IMR-90 (cell line): ENCODE data around the gene FUBP1. TPM values are rescaled to one million over a fixed set of nuclear protein-coding genes. Genes with fewer than 3 reads are reported as not detected.

Experiments used
- ATAC-seq: fragments of 200-7000 bp; cut with Tn5 transposase; 2 replicates; pipeline ENCODE4 v1.9.1; 2020; ENCODE audit warnings: low read depth, mild to moderate bottlenecking, moderate library complexity
- BruUV-seq: library from RNA; stranded (reverse); fragments of 400-500 nt; replicated peaks from 2 replicates; lab custom pipeline; 2021; lab: Mats Ljungman, UMichigan
- CTCF ChIA-PET: fragments of 300-600 bp; formaldehyde crosslinking; extraction: SDS; loops from one replicate; lab custom pipeline; 2021; ENCODE audit warnings: antibody characterized with exemption; lab: Yijun Ruan, JAX
- POLR2A ChIA-PET: fragments of 300-600 bp; sonication (Branson Sonifier 250); formaldehyde crosslinking; loops from one replicate; lab custom pipeline; 2022; ENCODE audit warnings: antibody characterized with exemption; ENCODE audit not compliant: unreplicated experiment; lab: Charles Lee
- DNase-seq: peaks from one replicate; pipeline ENCODE4 v3.0.0; 2013
- H2AFZ ChIP-seq: replicated peaks from 2 replicates; pipeline ENCODE3; 2013; ENCODE audit warnings: low read length, mild to moderate bottlenecking; ENCODE audit not compliant: poor library complexity
- H2AK5ac ChIP-seq: 2 replicates; pipeline ENCODE4 v1.6.1; 2013; ENCODE audit warnings: low read depth, low read length, inconsistent platforms
- H2AK9ac ChIP-seq: replicated peaks from 2 replicates; pipeline ENCODE3; 2013; ENCODE audit warnings: mild to moderate bottlenecking, low read depth, low read length, moderate library complexity; ENCODE audit not compliant: poor library complexity
- H2BK120ac ChIP-seq: 2 replicates; pipeline ENCODE4 v1.6.1; 2013; ENCODE audit warnings: low read depth, low read length, inconsistent platforms
- H2BK15ac ChIP-seq: 3 replicates; pipeline ENCODE4 v1.6.1; 2013; ENCODE audit warnings: low read depth, low read length, inconsistent platforms
- H2BK20ac ChIP-seq: 2 replicates; pipeline ENCODE4 v1.6.1; 2013; ENCODE audit warnings: low read depth, mild to moderate bottlenecking, inconsistent platforms, low read length, moderate library complexity
- H2BK5ac ChIP-seq: 2 replicates; pipeline ENCODE4 v1.6.1; 2013; ENCODE audit warnings: mild to moderate bottlenecking, low read depth, low read length, inconsistent platforms; ENCODE audit not compliant: poor library complexity, severe bottlenecking
- H3K14ac ChIP-seq: replicated peaks from 2 replicates; pipeline ENCODE4 v1.6.1; 2013; ENCODE audit warnings: low read depth, low read length, inconsistent platforms
- H3K18ac ChIP-seq: 2 replicates; pipeline ENCODE4 v1.6.1; 2013; ENCODE audit warnings: low read depth, low read length, control low read depth
- H3K23ac ChIP-seq: 2 replicates; pipeline ENCODE4 v1.6.1; 2013; ENCODE audit warnings: low read depth, low read length, inconsistent platforms
- H3K27ac ChIP-seq: 2 replicates; pipeline ENCODE4 v1.5.1; 2013; ENCODE audit warnings: mild to moderate bottlenecking, control low read depth, low read length; ENCODE audit not compliant: insufficient read depth
- H3K27me3 ChIP-seq: 2 replicates; pipeline ENCODE4 v1.6.1; 2013; ENCODE audit warnings: low read length; ENCODE audit not compliant: control insufficient read depth, insufficient read depth
- H3K36me3 ChIP-seq: 2 replicates; pipeline ENCODE4 v1.6.1; 2013; ENCODE audit warnings: low read length, mixed read lengths; ENCODE audit not compliant: control insufficient read depth, insufficient read depth
- H3K4ac ChIP-seq: 2 replicates; pipeline ENCODE4 v1.6.1; 2013; ENCODE audit warnings: low read depth, low read length, inconsistent platforms
- H3K4me1 ChIP-seq: 2 replicates; pipeline ENCODE4 v1.6.1; 2013; ENCODE audit warnings: low read length, mixed read lengths; ENCODE audit not compliant: control insufficient read depth, insufficient read depth
- H3K4me2 ChIP-seq: 2 replicates; pipeline ENCODE4 v1.6.1; 2013; ENCODE audit warnings: low read depth, mild to moderate bottlenecking, control low read depth, low read length, moderate library complexity
- H3K4me3 ChIP-seq: 2 replicates; pipeline ENCODE4 v1.5.1; 2013; ENCODE audit warnings: low read depth, mild to moderate bottlenecking, control low read depth, low read length, moderate library complexity; ENCODE audit not compliant: insufficient read depth
- H3K56ac ChIP-seq: 2 replicates; pipeline ENCODE4 v1.6.1; 2013; ENCODE audit warnings: low read length, inconsistent platforms; ENCODE audit not compliant: insufficient read depth; ENCODE audit errors: extremely low read depth
- H3K79me1 ChIP-seq, 2 experiments: 2 replicates each; pipeline ENCODE4 v1.6.1; 2013; ENCODE audit warnings: low read length in 2 of 2, inconsistent platforms in 1 of 2, low read depth in 1 of 2
- H3K9ac ChIP-seq: 2 replicates; pipeline ENCODE4 v1.6.1; 2013; ENCODE audit warnings: low read depth, low read length, control low read depth
- H3K9me1 ChIP-seq: 2 replicates; pipeline ENCODE4 v1.6.1; 2013; ENCODE audit warnings: low read length, inconsistent platforms; ENCODE audit not compliant: insufficient read depth
- H3K9me3 ChIP-seq: 2 replicates; pipeline ENCODE4 v1.6.1; 2013; ENCODE audit warnings: low read length; ENCODE audit not compliant: control insufficient read depth, insufficient read depth
- H4K20me1 ChIP-seq: 2 replicates; pipeline ENCODE4 v1.6.1; 2013; ENCODE audit warnings: low read length, inconsistent platforms; ENCODE audit not compliant: insufficient read depth
- H4K5ac ChIP-seq: 2 replicates; pipeline ENCODE4 v1.6.1; 2013; ENCODE audit warnings: mild to moderate bottlenecking, low read depth, low read length, control low read depth
- H4K8ac ChIP-seq, 2 experiments: 2 replicates each; pipeline ENCODE4 v1.6.1; 2013; ENCODE audit warnings: low read depth in 2 of 2, low read length in 2 of 2, control low read depth in 1 of 2, inconsistent platforms in 1 of 2
- H4K91ac ChIP-seq: 2 replicates; pipeline ENCODE4 v1.6.1; 2013; ENCODE audit warnings: low read depth, low read length, inconsistent platforms; ENCODE audit not compliant: insufficient read depth
- CTCF ChIP-seq: conservative IDR thresholded peaks from 2 replicates; pipeline ENCODE4 v1.5.1; 2012; ENCODE audit warnings: mild to moderate bottlenecking, low read depth, low read length, improper control_type of control experiment
- FOS ChIP-seq: fragments of 150-350 bp; IDR thresholded peaks from 2 replicates; pipeline ENCODE4 v1.6.1; 2016; ENCODE audit warnings: low read depth, low read length
- RAD21 ChIP-seq: IDR thresholded peaks from 2 replicates; pipeline ENCODE4 v1.6.1; 2012; ENCODE audit warnings: low read length, improper control_type of control experiment
- RFX5 ChIP-seq: IDR thresholded peaks from 2 replicates; pipeline ENCODE4 v1.8.0; 2012; ENCODE audit warnings: low read depth, mild to moderate bottlenecking, low read length, moderate library complexity
- WGBS, 2 experiments: methylation state at CpG; one replicate each; pipeline versions ENCODE4 v1.1.5 to v1.1.7; 2013; ENCODE audit warnings: missing lambda C conversion rate in 2 of 2; ENCODE audit not compliant: insufficient read length in 1 of 2; ENCODE audit errors: extremely low coverage in 2 of 2; 5-methylcytosine and 5-hydroxymethylcytosine counted together
- dilution Hi-C: fragments of 300-500 bp; cut with HindIII; formaldehyde crosslinking; loops from one replicate; pipeline ENCODE4 v1.14.3; 2018; ENCODE audit warnings: low sequenced_read_pairs; ENCODE audit not compliant: unreplicated experiment
- in situ Hi-C: fragments of 300-500 bp; cut with MboI; formaldehyde crosslinking; loops from 3 replicates; pipeline ENCODE4 v1.14.3; 2019; ENCODE audit warnings: low sequenced_read_pairs, inconsistent platforms, mixed read lengths
- intact Hi-C: fragments of 100-400 bp; cut with micrococcal nuclease; formaldehyde crosslinking; loops from 2 replicates; pipeline ENCODE4 v1.10.0; 2022
- polyA plus RNA-seq, 3 experiments: library from polyadenylated mRNA; depleted of rRNA; stranded (reverse); fragments of >200 nt; gene quantifications; 2 replicates each; pipeline ENCODE4 v1.2.3, GENCODE V29; 2012; ENCODE audit warnings: low replicate concordance in 1 of 3
- total RNA-seq: library from RNA; depleted of rRNA; stranded (reverse); fragments of >200 nt; gene quantifications from 2 replicates; pipeline ENCODE4 v1.2.3, GENCODE V29; 2012

Gene FUBP1
- total and polyA plus RNA-seq, 2 of the 4 experiments (the other 2 are of a cell fraction) = 94.7 to 129 TPM

- WGBS, 2 experiments = no CpG with 5 or more reads among the region's 2 CpGs
- Histone ChIP-seq H2AK9ac (no peak overlapping the region), H2AK5ac (no peak overlapping the region), H4K5ac (no peak overlapping the region), H4K8ac (no peak overlapping the region), H3K56ac (no peak overlapping the region), H4K20me1 (peaks cover 3% of the 10 kb centered on the region; the same call in 1 of the 2 replicates), H3K23ac (no peak overlapping the region), H2AFZ (no peak overlapping the region), H2BK20ac (no peak overlapping the region), H3K9me3 (no peaks in the 10 kb centered on the region), H3K14ac (no peak overlapping the region), H3K79me1 (peaks cover 11 to 35% of the 10 kb centered on the region in 2 experiments), H4K91ac (no peak overlapping the region), H3K4me3 (no peak overlapping the region), H3K4me2 (no peak overlapping the region), H3K9me1 (no peaks in the 10 kb centered on the region), H3K27me3 (no peaks in the 10 kb centered on the region), H3K4ac (no peak overlapping the region), H2BK15ac (no peak overlapping the region), H2BK120ac (no peak overlapping the region), H3K9ac (no peak overlapping the region), H3K4me1 (peaks cover 6% of the 10 kb centered on the region), H2BK5ac (no peak overlapping the region), H3K27ac (no peak overlapping the region), H3K36me3 (peaks cover 15% of the 10 kb centered on the region), H3K18ac (no peak overlapping the region)
- dilution Hi-C loops = no loop called here
- no peak for ATAC-seq
- ChIA-PET CTCF (no interaction called here), POLR2A (no interaction called here)
- in situ Hi-C loops = no loop called here
- intact Hi-C loops = no loop called here
- TF ChIP-seq FOS = no peak
- no peak for TF ChIP-seq RAD21
- no peak for TF ChIP-seq CTCF
- TF ChIP-seq RFX5 = no peak
- DNase-seq = no peak
- BruUV-seq = no TSS peak
Observed at GRCh38 chr1:78011050-78011449, 32.2 kb upstream of the FUBP1 start.
